Measurements from ENCODE around the gene OXA1L.
"Not testable (repeated sequence)": the region's sequence is repeated elsewhere in the genome, so short reads cannot be mapped to it uniquely, and the experiment has no call there.

The OXA1L gene

GRCh38 chr14:22798528-22798927 lies 32.0 kb downstream of the OXA1L start:
- H3K4me3 ChIP-seq (ENCODE audit: low read depth, low read length): no peak overlapping the region
- TF ChIP-seq CTCF (IDR thresholded peaks at IDR 0.05; ENCODE audit: low read depth, low read length, missing control alignments): no peak
- no peak for DNase-seq (ENCODE audit: low read depth)

GRCh38 chr14:22800346-22800745 lies 33.9 kb downstream of the OXA1L start:
- DNase-seq (ENCODE audit: low read depth): no peak
- no peak for TF ChIP-seq CTCF (IDR thresholded peaks at IDR 0.05; ENCODE audit: low read depth, low read length, missing control alignments)

GRCh38 chr14:22801716-22802115 lies 35.2 kb downstream of the OXA1L start:
- H3K4me3 ChIP-seq (ENCODE audit: low read depth, low read length): no peak overlapping the region
- no peak for DNase-seq (ENCODE audit: low read depth)
- no peak for TF ChIP-seq CTCF (IDR thresholded peaks at IDR 0.05; ENCODE audit: low read depth, low read length, missing control alignments)

More at GRCh38 chr14:22800346-22800745, 33.9 kb downstream of the OXA1L start:
- no peak overlapping the region for H3K4me3 ChIP-seq (ENCODE audit: low read depth, low read length)

GRCh38 chr14:22802860-22803686 lies 36.6 kb downstream of the OXA1L start:
- TF ChIP-seq CTCF (IDR thresholded peaks at IDR 0.05; ENCODE audit: low read depth, low read length, missing control alignments): no peak
- DNase-seq (ENCODE audit: low read depth): no peak
- H3K4me3 ChIP-seq (ENCODE audit: low read depth, low read length): no peak overlapping the region

GRCh38 chr14:22803687-22803974 lies 37.1 kb downstream of the OXA1L start:
- H3K4me3 ChIP-seq (ENCODE audit: low read depth, low read length): no peak overlapping the region; the same call in 1 of the 2 replicates
- DNase-seq (ENCODE audit: low read depth): no peak
- no peak for TF ChIP-seq CTCF (IDR thresholded peaks at IDR 0.05; ENCODE audit: low read depth, low read length, missing control alignments)

- not testable (repeated sequence) for H3K4me3 ChIP-seq (ENCODE audit: low read depth, low read length); DNase-seq (ENCODE audit: low read depth)
Measured at GRCh38 chr14:22805235-22805634, 38.7 kb downstream of the OXA1L start.

- DNase-seq (ENCODE audit: low read depth): no peak
- TF ChIP-seq CTCF (IDR thresholded peaks at IDR 0.05; ENCODE audit: low read depth, low read length, missing control alignments): no peak
- no peak overlapping the region for H3K4me3 ChIP-seq (ENCODE audit: low read depth, low read length)
Measured at GRCh38 chr14:22807432-22808087, 41.1 kb downstream of the OXA1L start.

Measured in GM12864 (cell line).